ENCODE data around the gene SMTNL2.
"Not testable (repeated sequence)": the region's sequence is repeated elsewhere in the genome, so short reads cannot be mapped to it uniquely, and the experiment has no call there.

Gene SMTNL2

GRCh38 chr17:4632581-4632920 is 48.2 kb downstream of the SMTNL2 start:
- DNase-seq (ENCODE audit: low read depth, low spot score) = no peak

- no peak for DNase-seq (ENCODE audit: low read depth, low spot score)
Measured at GRCh38 chr17:4633643-4634042, 49.3 kb downstream of the SMTNL2 start.

GRCh38 chr17:4634976-4635375 is 50.6 kb downstream of the SMTNL2 start:
- DNase-seq (ENCODE audit: low read depth, low spot score) = no peak

- no peak for DNase-seq (ENCODE audit: low read depth, low spot score)
Measured at GRCh38 chr17:4635823-4636375, 51.6 kb downstream of the SMTNL2 start.

GRCh38 chr17:4636474-4637100 is 52.3 kb downstream of the SMTNL2 start:
- no peak for DNase-seq (ENCODE audit: low read depth, low spot score)

GRCh38 chr17:4638766-4639165 is 54.4 kb downstream of the SMTNL2 start:
- not testable (repeated sequence) for DNase-seq (ENCODE audit: low read depth, low spot score)

- DNase-seq (ENCODE audit: low read depth, low spot score) = peak; percentile 73
Measured at GRCh38 chr17:4639301-4640059, 55.2 kb downstream of the SMTNL2 start.

- DNase-seq (ENCODE audit: low read depth, low spot score) = not testable (repeated sequence)
Measured at GRCh38 chr17:4640569-4641188, 56.4 kb downstream of the SMTNL2 start.

- peak; percentile 30 for DNase-seq (ENCODE audit: low read depth, low spot score)
Measured at GRCh38 chr17:4641297-4642195, 57.2 kb downstream of the SMTNL2 start, which contains the start of gene ALOX15. Gene ALOX15, minus strand, starts transcription at chr17:4641678. Its CDS starts 27 bp downstream, at chr17:4641651.

GRCh38 chr17:4642286-4642685 is 58.0 kb downstream of the SMTNL2 start:
- no peak for DNase-seq (ENCODE audit: low read depth, low spot score)

- DNase-seq (ENCODE audit: low read depth, low spot score) = no peak
Measured at GRCh38 chr17:4643676-4644075, 59.3 kb downstream of the SMTNL2 start.

- no peak for DNase-seq (ENCODE audit: low read depth, low spot score)
Measured at GRCh38 chr17:4645642-4646041, 61.3 kb downstream of the SMTNL2 start.

GRCh38 chr17:4648741-4649140 is 64.4 kb downstream of the SMTNL2 start:
- DNase-seq (ENCODE audit: low read depth, low spot score) = no peak

GRCh38 chr17:4652997-4653396 is 68.7 kb downstream of the SMTNL2 start:
- DNase-seq (ENCODE audit: low read depth, low spot score) = no peak

GRCh38 chr17:4655933-4656332 is 71.6 kb downstream of the SMTNL2 start:
- not testable (repeated sequence) for DNase-seq (ENCODE audit: low read depth, low spot score)

GRCh38 chr17:4657678-4658077 is 73.3 kb downstream of the SMTNL2 start:
- DNase-seq (ENCODE audit: low read depth, low spot score) = no peak
